GM10248 (cell line): Measurements from ENCODE around the gene RNF224.
"Not testable (repeated sequence)": the region's sequence is repeated elsewhere in the genome, so short reads cannot be mapped to it uniquely, and the experiment has no call there.

Experiments used
- CTCF ChIA-PET: fragments of 300-600 bp; sonication (Branson Sonifier 250); formaldehyde crosslinking; extraction: SDS; loops from one replicate; lab custom pipeline; 2021; ENCODE audit warnings: antibody characterized with exemption; lab: Yijun Ruan, JAX
- POLR2A ChIA-PET: fragments of 350-650 bp; sonication (Branson Sonifier 250); formaldehyde crosslinking; extraction: SDS; loops from one replicate; lab custom pipeline; 2020; ENCODE audit warnings: antibody characterized with exemption; lab: Yijun Ruan, JAX
- DNase-seq: peaks from one replicate; pipeline ENCODE4 v3.0.0; 2012; ENCODE audit errors: extremely low spot score
- TF ChIP-seq, protein P1 (sequence below): IDR thresholded peaks from 2 replicates; pipeline ENCODE4 v1.5.1; 2012; ENCODE audit warnings: mild to moderate bottlenecking, low read depth; ENCODE audit errors: extremely low read depth, missing control alignments, control extremely low read depth

RNF224 gene

DNA sequence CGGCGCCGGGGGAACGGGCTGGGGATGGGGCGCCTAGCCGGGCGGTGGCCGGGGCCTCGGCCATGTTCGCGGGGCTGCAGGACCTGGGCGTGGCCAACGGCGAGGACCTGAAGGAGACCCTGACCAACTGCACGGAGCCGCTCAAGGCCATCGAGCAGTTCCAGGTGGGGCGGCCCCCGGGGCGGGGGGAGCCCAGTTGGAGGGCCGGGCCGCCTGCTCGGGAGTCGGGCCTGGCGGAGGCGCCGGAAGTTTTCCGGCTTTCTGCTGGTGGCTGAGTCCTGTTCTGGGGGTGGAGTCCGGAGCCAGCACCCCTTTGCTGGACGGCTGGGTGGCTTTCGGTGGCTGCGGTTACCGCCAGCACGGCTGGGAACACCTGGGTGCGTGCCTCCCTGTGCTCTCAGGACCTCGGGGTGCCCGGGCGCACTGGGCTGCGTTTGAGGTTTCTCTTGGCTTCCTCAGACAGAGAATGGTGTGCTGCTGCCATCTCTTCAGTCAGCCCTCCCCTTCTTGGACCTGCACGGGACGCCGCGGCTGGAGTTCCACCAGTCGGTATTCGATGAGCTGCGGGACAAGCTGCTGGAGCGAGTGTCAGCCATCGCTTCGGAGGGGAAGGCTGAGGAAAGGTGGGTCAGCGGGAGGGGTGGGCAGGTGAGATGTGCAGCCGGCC, 28.3 kb downstream of the RNF224 start:
- DNase-seq = no peak
- CTCF ChIA-PET = interaction anchor here (0.9 to 2.3 kb wide), 9 partner anchors 10 to 168 kb away, joined by 3 to 13 read pairs (median 4); partner anchors contain the start of genes ANAPC2, EXD3, NOXA1 and NRARP
- POLR2A ChIA-PET = interaction anchor here (1.0 to 7.2 kb wide), 2 partner anchors 13 to 61 kb away, joined by 3 to 124 read pairs; partner anchors contain the start of gene TUBB4B
- TF ChIP-seq, protein P1, sequence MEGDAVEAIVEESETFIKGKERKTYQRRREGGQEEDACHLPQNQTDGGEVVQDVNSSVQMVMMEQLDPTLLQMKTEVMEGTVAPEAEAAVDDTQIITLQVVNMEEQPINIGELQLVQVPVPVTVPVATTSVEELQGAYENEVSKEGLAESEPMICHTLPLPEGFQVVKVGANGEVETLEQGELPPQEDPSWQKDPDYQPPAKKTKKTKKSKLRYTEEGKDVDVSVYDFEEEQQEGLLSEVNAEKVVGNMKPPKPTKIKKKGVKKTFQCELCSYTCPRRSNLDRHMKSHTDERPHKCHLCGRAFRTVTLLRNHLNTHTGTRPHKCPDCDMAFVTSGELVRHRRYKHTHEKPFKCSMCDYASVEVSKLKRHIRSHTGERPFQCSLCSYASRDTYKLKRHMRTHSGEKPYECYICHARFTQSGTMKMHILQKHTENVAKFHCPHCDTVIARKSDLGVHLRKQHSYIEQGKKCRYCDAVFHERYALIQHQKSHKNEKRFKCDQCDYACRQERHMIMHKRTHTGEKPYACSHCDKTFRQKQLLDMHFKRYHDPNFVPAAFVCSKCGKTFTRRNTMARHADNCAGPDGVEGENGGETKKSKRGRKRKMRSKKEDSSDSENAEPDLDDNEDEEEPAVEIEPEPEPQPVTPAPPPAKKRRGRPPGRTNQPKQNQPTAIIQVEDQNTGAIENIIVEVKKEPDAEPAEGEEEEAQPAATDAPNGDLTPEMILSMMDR = no peak

DNA sequence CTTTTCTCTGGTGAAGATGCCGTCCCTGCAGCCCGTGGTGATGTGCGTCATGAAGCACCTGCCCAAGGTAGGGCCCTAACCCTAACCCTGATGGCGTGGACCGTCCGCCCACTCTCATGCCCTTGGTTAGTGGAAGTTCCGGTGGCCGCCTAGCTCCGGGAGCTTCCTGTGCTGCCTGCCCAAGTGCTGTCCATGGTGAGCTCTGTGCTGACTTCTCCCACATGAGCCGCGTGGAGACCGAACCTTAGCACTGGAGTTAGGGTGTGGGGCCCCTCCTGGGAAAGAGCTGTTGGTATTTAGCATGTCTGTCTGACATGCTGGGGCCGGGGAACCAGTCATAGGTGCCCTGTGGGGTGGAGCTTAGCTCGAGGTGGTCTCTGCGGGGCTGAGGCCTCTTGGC, 29.1 kb downstream of the RNF224 start:
- ChIA-PET POLR2A (interaction anchor here (1.0 to 7.2 kb wide), 2 partner anchors 13 to 46 kb away, joined by 3 to 124 read pairs; partner anchors contain the start of genes NRARP and TUBB4B), CTCF (interaction anchor here (0.9 to 2.3 kb wide), 8 partner anchors 9 to 167 kb away, joined by 3 to 13 read pairs (median 4); partner anchors contain the start of genes ANAPC2, EXD3, NOXA1 and NRARP)
- DNase-seq = no peak
- TF ChIP-seq, protein P1 = no peak

DNA sequence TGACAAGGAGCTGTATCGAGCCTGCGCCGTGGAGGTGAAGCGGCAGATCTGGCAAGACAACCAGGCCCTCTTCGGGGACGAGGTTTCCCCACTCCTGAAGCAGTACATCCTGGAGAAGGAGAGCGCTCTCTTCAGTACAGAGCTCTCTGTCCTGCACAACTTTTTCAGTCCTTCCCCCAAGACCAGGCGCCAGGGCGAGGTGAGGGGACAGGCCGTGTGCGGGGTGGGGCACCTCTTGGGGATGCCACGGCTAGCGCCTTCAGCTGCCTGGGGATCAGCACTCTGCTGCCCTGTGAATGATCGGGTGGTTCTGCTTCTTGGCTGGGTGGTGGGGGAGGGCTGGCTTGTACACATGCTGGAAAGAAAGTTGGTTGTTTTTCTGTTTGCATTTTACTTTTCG, 29.6 kb downstream of the RNF224 start:
- POLR2A ChIA-PET = interaction anchor here (1.0 to 7.2 kb wide), 2 partner anchors 14 to 45 kb away, joined by 3 to 124 read pairs; partner anchors contain the start of genes NRARP and TUBB4B
- TF ChIP-seq, protein P1 = no peak
- DNase-seq = no peak
- CTCF ChIA-PET = interaction anchor here (0.9 to 2.3 kb wide), 7 partner anchors 10 to 166 kb away, joined by 3 to 13 read pairs (median 4); partner anchors contain the start of genes ANAPC2, EXD3, NOXA1 and NRARP

DNA sequence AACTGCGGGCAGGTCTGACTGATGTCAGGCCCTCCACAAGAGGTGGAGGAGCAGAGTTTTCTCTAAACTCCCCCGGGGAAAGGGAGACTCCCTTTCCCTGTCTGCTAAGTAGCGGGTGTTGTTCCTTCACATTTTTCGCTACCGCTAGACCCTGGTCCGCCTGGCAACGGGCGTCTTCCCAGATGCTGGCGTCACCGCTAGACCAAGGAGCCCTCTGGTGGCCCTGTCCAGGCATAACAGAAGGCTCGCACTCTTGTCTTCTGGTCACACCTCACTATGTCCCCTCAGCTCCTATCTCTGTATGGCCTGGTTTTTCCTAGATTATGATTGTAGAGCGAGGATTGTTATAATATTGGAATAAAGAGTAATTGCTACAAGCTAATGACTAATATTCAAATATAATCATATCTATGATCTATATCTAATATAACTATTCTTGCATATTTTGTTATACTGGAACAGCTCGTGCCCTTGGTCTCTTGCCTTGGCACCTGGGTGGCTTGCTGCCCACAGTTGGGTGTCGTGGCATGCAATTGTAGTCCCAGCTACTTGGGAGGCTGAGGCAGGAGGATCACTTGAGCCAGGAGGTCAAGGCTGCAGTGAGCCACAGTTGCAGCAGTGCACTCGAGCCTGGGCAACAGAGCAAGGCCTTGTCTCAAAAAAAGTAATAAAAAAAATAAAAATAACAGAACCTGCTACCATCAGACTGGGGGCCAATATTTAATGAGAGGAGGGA, 35.0 kb downstream of the RNF224 start:
- not testable (repeated sequence) for DNase-seq
- POLR2A ChIA-PET = interaction anchor here (1.8 kb wide), 1 partner anchor 22 kb away, joined by 8 read pairs; the partner anchor contains the start of gene TUBB4B

DNA sequence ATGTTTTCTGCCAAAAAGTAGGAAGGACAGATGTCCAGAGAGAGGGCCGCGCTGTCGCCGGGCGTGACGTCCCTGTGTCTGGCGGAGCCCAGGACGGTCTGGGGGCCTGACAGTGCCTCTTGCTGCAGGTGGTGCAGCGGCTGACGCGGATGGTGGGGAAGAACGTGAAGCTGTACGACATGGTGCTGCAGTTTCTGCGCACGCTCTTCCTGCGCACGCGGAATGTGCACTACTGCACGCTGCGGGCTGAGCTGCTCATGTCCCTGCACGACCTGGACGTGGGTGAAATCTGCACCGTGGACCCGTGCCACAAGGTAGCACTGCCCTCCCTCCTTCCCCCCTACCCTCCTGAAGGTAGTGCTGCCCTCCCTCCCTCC, 35.6 kb downstream of the RNF224 start:
- CTCF ChIA-PET = interaction anchor here (1.1 to 2.1 kb wide), 4 partner anchors 9 to 36 kb away, joined by 3 to 6 read pairs (median 4); partner anchors contain the start of gene RNF224
- DNase-seq = no peak
- POLR2A ChIA-PET = interaction anchor here (1.8 kb wide), 1 partner anchor 22 kb away, joined by 8 read pairs; the partner anchor contains the start of gene TUBB4B
- TF ChIP-seq, protein P1 = no peak

More for the DNA sequence above, 35.0 kb downstream of the RNF224 start:
- TF ChIP-seq, protein P1 = peak; percentile 2
- CTCF ChIA-PET = interaction anchor here (1.1 to 2.1 kb wide), 5 partner anchors 8 to 35 kb away, joined by 3 to 6 read pairs (median 4); partner anchors contain the start of gene RNF224

DNA sequence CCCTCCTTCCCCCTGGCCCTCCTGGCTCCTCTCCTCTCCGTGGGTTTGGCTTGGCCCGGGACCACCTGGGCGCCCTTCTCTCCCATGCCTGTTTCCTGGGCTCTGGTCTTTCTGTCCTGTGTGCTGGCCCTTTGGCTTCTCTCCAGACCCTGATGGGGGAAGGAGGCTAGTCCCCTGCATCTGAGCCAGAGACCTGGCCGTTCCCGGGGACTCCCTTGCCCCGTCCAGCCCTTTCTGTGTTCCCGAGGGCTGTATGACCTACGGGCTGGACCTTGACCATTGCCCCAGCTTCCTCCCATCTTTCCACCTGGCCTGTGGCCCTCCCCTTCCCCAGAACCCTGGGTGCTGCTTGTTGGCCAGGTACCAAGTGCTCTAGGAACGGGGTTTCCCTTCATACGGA, 36.2 kb downstream of the RNF224 start:
- ChIA-PET CTCF (interaction anchor here (1.1 to 1.3 kb wide), 3 partner anchors 9 to 160 kb away, joined by 3 read pairs; partner anchors contain the start of genes EXD3, NOXA1 and RNF224), POLR2A (no interaction called here)
- TF ChIP-seq, protein P1 = no peak
- no peak for DNase-seq
